NCI-H1105 (cell line): ENCODE measurements around the gene SYNPO2L.
"Not testable (repeated sequence)": the region's sequence is repeated elsewhere in the genome, so short reads cannot be mapped to it uniquely, and the experiment has no call there.

ENCODE experiments used
- DNase-seq: peaks from one replicate; lab custom pipeline; 2025; lab: John Stamatoyannopoulos, UW

SYNPO2L gene, protein sequence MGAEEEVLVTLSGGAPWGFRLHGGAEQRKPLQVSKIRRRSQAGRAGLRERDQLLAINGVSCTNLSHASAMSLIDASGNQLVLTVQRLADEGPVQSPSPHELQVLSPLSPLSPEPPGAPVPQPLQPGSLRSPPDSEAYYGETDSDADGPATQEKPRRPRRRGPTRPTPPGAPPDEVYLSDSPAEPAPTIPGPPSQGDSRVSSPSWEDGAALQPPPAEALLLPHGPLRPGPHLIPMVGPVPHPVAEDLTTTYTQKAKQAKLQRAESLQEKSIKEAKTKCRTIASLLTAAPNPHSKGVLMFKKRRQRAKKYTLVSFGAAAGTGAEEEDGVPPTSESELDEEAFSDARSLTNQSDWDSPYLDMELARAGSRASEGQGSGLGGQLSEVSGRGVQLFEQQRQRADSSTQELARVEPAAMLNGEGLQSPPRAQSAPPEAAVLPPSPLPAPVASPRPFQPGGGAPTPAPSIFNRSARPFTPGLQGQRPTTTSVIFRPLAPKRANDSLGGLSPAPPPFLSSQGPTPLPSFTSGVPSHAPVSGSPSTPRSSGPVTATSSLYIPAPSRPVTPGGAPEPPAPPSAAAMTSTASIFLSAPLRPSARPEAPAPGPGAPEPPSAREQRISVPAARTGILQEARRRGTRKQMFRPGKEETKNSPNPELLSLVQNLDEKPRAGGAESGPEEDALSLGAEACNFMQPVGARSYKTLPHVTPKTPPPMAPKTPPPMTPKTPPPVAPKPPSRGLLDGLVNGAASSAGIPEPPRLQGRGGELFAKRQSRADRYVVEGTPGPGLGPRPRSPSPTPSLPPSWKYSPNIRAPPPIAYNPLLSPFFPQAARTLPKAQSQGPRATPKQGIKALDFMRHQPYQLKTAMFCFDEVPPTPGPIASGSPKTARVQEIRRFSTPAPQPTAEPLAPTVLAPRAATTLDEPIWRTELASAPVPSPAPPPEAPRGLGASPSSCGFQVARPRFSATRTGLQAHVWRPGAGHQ

DNA sequence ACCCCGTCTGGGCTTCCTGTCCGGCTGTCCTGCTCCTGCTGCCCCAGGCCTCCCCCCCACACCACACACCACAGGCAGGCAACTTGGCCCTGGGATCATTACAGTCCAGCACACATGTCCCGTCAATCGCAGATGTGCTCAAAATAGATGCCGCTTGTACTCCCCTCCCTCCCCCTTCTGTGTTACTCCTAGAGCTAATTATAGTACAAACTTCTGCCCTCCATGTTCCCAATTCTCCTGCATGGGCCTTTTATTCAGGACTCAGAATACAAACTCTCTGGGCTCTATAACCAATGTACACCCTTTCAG is at the start of gene SYNPO2L:
Gene SYNPO2L (minus strand): TSS at position 40 of the 309 bp plus-strand sequence. CDS start 107 bp downstream, outside the sequence.
- DNase-seq, result no peak

DNA sequence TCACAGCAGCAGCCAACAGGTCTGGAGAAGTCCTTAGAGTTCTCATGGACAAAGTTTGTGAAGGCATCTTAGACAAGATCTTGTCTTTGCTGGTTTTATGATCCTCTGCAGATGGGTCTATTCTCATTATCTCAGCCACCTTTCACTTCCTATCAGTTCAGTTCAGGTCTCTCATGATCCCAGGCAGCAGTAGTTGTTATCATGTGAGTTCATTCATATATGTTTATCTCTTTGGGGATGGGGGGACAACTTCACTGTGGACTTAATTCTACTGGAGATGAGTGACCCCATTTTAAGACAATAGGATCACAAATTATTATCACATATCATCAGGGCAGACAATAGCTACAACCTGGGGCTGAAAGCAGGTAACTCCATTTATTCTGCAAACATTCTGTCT is 48.1 kb upstream of the SYNPO2L start:
- DNase-seq, result not testable (repeated sequence)

DNA sequence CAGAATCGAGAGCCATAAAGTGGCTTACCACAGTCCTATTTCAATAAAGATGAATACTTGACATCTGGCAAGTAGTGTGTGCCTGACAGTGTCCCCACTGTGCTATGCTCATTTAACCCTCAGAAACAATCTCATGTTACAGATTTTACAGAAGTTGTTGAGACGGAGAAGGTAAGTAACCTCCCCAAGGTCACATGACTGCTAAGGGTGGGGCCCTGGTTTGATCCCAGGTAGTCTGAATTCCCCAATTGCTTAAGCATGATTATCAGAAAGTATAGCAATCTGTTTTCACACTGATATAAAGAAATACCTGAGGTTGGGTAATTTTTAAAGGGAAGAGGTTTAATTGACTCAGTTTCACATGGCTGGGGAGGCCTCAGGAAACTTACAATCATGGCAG is 43.0 kb upstream of the SYNPO2L start:
- DNase-seq, result not testable (repeated sequence)

DNA sequence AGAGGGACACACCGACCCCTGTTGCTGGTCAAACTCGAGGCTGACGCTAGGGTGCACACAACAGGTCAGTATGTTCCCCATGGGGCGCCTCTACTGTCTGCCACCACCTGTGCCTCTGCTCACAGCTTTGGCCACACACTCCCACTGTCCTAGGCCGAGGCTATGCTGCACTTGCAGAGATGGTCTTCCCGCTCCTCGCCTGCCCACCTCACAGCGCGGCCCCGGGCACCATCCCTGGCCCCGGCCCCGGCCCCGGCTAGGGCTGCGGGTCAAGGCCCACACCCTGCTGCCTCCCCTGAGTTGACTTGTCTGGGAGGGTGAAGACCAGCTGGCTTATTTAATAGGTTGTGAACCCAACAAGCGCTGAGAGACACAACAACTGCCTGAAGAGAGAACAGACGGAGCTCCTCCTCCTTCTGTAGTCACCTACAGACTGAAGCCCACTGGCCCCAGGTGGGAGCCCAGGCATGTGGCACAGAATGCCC is 41.9 kb upstream of the SYNPO2L start, which contains the start of gene AGAP5:
Gene AGAP5 (minus strand): TSS at position 435 of the 485 bp plus-strand sequence. CDS start 354 bp downstream, at position 81.
- DNase-seq, result not testable (repeated sequence)

DNA sequence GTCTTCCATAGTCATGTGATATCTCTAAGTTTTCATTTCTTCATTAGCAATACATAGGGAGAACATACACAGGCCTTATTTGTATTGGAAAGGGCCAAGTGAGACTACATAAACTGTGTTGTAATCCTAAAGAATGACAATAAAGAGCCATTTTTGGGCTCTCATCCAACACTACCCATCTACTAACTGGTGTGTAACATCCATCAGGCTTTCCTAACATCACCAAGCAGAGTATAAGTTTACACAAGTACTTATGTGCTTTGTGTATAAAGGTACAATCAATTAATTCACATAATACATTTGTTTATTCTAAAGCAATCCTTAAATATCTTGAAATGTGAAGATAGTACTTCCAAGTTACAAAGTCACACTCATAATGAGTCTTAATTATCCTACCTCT is 39.5 kb upstream of the SYNPO2L start:
- not testable (repeated sequence) for DNase-seq

DNA sequence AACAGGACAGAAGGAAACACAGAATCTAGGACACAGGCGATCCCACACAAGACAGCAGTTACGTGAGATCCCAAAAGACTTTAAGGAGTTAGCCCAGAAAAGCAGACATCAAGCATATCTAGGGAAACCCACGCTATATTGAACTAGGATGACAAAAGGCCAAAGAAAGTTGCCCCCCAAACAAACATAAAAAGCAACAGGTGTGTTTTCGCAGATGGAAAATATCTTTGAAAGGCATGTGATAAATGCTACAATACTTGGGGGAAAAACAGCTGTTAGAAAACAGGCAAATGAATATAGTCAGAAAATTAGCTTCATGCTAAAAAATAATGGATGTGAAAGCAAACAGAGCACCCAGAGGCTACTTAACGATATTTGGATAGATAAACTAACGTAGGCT is 34.9 kb upstream of the SYNPO2L start:
- DNase-seq, result not testable (repeated sequence)

DNA sequence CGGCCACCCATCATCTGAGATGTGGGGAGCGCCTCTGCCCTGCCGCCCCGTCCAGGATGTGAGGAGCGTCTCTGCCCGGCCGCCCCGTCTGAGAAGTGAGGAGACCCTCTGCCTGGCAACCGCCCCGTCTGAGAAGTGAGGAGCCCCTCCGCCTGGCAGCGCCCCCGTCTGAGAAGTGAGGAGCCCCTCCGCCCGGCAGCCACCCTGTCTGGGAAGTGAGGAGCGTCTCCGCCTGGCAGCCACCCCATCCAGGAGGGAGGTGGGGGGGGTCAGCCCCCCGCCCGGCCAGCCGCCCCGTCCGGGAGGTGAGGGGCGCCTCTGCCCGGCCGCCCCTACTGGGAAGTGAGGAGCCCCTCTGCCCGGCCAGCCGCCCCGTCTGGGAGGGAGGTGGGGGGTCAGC is 33.8 kb upstream of the SYNPO2L start:
- DNase-seq, result not testable (repeated sequence)

DNA sequence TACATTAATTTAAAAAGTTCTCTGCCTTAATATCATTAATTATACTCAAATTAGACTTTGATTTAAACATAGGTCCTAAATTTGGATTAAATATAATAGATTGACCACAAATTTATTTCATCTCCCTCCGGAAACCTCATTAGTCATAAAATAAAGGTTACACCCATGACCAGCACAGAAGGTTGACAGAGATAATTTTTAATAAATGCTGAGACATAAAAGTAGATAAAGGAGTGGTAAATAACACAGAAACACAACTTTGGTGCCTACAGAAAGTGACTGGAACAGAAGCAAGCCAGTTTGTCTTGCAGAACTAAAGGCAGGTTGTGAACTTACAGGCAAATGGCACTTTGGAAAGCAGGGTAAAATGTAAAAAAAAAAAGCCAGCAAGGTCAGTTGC is 31.8 kb upstream of the SYNPO2L start:
- not testable (repeated sequence) for DNase-seq

DNA sequence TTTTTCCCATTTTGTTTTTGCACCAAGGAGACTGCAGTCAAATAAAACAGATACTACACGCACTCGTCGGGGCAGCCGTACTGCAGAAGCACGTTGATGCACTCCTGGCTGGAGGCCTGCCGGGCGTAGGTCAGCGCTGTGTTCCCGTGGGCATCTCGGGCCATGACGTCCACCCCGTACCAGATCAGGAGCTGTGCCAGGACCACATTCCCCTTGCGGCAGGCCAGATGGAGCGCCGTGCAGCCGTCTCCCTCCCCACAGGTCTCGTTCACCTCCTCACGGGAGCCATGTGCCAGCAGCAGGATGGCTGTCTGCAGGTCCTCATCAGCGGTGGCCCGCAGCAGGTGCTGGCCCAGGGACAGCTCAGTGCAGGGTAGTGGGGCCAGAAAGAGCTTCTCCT is 18.7 kb upstream of the SYNPO2L start:
- not testable (repeated sequence) for DNase-seq

DNA sequence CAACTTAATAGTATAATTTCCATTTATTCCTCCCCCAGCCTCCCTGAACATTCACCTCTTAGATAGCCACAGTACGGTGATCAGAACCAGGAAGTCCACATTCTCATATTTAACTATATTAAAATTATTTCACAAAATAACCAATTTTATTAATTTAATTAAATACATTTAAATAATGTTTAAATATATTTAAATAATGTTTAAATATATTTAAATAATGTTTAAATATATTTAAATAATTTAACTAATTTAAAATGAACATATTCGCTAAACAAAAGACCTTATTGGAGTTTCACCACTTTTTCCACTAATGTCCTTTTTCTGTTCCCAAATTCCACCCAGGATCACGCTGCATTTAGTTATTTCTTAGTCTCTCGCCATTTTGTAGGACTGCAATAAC is 12.5 kb upstream of the SYNPO2L start:
- not testable (repeated sequence) for DNase-seq

DNA sequence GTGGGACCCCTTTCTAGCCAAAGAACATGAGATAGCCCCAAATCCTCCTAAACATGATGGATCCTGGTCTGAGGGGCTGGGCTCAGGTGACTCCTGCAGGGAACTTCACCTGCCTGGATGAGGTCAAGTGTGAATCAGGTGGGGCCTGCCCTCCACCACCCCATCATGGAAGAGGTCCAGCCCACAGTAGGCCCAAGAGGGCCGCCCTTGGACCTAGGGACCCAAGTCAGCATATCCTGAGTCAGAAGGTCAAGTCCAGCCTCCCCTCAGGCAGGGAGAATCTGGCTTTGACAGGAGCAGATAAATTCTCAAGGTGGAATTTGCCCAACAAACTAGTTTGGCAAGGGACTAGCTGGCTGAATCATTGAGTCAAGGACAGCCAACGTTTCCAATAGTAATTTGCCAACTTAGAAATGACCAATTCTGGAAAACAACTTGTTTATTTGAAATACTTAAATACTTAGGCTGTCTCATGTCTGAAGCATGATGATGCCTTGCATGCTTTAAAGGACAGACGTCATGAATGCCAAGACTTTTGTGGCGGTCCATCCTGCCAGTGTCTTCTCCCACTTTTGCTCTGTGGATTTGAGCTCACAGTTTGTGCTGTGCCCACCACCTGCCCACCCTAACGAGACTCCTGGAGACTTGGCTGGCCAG is 10.5 kb upstream of the SYNPO2L start:
- DNase-seq, result not testable (repeated sequence)

DNA sequence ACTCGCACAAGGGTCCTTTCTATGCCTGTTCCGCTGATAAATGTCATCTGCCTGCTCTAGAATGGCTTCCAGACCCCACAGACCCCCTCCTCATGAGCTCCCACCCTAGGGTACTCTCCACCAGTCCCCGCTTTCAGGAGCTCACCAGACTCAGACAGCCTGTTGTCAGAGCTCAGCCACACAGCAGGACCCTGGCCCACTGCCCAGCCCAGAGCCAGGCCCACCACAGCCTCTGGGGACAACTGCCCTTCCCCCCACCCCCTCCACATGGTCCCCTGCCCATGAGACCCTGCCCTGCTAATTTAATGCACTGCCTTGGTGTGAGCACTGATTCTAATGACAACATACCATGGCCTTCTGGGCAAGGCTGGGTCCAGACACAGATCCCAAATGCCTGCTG is 9.8 kb upstream of the SYNPO2L start:
- not testable (repeated sequence) for DNase-seq

DNA sequence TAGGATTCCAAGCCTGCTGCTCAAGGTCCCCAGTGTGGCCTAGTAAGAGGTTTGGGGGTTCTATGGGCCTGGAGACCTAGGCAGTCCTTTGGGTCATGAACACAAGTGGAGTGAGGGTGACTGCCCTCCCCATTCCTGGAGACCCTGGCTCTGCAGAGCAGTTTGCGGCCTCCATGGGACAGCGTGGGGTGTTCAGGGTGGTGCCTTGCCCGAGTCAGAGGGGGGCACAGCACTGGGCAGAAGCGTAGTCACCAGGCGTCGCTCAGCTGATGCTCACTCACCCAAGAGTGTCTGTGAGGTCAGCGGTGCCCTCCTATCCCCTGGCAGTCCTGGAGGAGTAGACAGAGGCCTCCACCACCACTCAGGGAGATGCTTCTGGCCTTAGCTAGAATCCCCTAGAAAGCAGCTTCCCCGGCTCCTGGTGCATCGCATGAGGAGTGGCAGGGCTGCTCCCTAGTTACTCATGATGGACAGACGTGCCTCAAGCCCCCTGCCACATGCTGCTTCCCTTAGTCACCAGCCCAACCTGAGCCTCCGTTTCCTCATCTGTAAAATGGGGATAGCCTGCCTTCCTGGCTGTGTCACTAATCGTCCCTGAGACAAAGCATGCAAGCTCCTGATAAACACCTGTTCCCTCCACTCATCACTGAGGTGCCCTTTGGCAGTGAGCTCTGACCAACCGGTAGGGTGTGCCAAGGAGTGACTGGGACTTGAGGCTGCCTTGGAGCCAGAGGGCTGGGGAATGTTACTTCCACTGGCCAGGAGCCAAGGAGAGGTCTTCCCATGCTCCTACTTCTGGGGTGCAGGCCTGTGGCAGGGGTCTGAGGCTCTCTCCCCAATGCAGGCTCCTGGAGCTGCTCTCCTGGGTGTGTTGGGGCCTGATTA is 8.6 kb upstream of the SYNPO2L start:
- not testable (repeated sequence) for DNase-seq

DNA sequence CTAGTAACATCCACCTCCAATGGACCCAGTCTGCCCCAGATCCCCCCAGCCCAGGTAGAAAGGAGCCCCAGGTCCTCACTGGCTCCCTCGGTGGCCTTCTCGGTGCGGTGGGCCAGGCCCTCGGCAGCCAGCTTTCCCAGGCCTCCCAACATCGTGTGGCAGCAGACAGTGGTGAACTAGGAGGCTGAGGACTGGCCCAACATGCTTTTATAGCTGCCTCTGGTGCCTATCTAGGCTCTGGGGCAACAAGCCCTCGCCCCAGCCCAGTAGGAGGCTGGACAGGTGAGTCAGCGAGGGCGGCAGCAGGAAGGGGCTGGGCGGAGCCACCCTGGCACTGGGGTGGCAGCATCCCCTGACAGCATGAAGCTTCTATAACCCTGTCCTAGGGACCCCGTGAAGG is 7.8 kb upstream of the SYNPO2L start:
- not testable (repeated sequence) for DNase-seq

DNA sequence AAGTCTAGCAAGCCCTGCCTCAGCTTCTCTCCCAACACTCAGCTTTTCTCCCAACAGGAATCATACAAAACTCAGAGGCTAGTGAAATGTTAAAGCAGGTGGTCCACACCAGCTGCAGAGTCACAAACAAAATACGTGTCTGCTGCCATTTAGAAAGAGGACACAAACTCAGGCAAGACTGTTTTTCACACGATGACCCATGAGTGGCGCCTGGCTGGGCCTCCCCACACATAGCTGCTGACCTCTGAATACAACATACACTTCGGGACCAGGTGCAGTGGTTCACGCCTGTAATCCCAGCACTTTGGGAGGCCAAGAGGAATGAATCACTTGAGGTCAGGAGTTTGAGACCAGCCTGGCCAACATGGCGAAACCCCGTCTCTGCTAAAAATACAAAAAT is 6.9 kb upstream of the SYNPO2L start:
- not testable (repeated sequence) for DNase-seq

DNA sequence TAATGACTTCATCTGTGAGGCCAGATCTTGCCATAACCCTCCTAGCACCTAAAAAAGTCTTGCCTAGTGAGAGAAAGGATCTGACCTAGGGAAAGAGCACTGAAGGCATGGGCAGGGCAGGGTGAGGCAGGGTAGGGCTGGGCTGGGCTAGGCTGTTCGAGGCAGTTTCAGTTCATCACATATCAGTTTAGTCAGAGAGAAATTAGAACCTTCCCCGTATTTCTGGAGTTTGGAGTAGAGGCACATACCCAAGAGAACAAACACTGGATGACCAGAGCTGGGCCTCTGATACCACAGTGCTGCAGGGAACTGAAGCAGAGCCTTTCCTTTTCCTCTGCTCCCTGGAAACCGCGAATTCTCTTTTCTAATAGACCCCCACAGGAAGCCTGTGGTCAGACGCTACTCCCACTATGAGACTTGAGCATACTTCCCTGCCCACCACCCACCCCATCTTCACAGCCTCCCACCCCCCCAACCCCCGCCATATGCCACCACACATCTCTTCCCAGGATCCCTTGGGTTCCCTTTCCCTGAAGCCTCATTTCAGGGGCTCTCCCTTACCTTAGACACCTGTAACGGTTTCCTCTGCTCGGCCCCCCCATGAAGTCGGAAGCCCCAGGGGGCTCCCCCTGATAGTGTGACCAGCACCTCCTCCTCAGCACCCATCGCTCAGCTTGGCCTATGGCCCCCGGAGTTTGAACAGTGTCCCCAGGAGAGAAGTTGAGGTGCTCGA is 406 bp downstream of the SYNPO2L start:
- no peak for DNase-seq

DNA sequence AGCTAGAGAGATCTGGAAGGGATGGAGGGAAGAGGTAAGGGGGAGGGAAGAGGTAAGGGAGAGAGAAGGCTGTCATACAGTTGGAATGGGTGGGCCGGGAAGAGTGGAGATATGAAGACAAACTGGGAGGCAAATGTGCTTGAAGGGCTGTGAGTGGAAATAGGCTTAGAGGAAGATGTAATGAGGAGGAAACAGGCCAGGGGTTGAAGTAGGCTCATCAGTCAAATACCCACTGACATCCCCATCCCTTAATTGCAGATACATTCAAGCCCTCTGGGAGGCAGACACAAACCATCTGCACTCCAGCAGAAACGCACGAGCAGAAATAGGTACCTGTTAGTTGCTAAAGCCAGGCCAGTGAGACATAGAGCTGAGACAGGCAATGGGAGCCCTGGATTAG is 2.1 kb downstream of the SYNPO2L start:
- DNase-seq, result no peak

DNA sequence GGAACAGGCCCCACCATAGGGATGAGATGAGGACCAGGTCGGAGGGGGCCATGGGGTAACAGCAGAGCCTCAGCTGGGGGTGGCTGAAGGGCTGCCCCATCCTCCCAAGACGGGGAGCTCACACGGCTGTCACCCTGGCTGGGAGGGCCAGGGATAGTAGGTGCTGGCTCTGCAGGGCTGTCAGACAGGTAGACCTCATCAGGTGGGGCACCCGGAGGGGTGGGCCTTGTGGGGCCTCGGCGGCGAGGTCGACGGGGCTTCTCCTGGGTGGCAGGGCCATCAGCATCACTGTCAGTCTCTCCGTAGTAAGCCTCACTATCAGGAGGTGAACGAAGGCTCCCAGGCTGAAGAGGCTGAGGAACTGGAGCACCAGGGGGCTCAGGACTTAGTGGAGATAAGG is 2.6 kb downstream of the SYNPO2L start:
- no peak for DNase-seq

DNA sequence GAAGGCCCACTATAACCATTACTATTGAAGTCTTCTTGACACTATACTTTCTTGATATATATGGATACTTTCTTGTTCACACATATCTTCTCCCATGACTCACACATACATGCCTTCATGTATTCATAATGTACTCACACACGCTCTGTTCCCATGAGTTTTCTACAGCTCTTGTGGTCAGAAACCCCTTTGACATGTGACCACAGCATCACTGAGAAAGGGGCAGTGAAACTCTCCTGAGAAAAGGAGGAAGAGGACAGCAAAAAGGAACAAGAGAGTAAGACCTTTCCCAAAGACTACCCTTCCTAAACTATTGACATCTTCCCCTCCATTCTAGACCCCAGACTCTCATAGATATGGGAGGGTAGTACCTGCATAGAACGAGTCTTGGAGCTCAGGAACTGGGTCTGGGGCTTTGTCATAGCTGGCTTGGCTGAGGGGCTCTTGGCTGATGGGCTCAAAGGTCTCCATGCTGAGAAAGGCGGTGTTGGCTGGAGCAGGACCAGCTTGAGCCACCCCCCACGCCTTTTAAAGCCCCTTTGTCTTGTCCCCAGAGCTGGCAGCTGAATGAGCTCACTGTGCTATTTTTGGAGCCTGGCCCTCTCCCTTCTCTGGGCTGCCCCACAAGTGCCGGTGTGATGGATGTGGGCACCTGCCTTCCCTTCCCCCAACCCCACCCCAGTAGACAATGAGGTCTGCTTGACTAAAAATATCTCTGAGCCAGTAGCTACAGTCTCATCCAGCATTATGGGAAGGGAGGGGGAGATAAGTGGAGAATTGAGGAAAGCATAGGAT is 5.1 kb downstream of the SYNPO2L start:
- no peak for DNase-seq
